Neuronal stem cell (in vitro differentiated cells): ENCODE results near the gene MAST4.

Source experiments
- DNase-seq: peaks from one replicate; pipeline ENCODE4 v3.0.0-alpha.2; 2013; ENCODE audit warnings: low spot score
- H2AFZ ChIP-seq: one replicate; pipeline ENCODE4 v1.6.1; 2013; ENCODE audit warnings: mild to moderate bottlenecking, low read length, inconsistent platforms
- H2AK5ac ChIP-seq: 2 replicates; pipeline ENCODE4 v1.6.1; 2013; ENCODE audit warnings: low read depth, mild to moderate bottlenecking, inconsistent platforms, low read length, moderate library complexity, mixed read lengths
- H2BK120ac ChIP-seq: 2 replicates; pipeline ENCODE4 v1.6.1; 2013; ENCODE audit warnings: low read depth, mild to moderate bottlenecking, inconsistent platforms, low read length, moderate library complexity, mixed read lengths
- H2BK12ac ChIP-seq: one replicate; pipeline ENCODE4 v1.6.1; 2013; ENCODE audit warnings: low read length, inconsistent platforms
- H2BK15ac ChIP-seq: 2 replicates; pipeline ENCODE4 v1.6.1; 2013; ENCODE audit warnings: mild to moderate bottlenecking, low read length, inconsistent platforms, mixed read lengths
- H2BK5ac ChIP-seq: one replicate; pipeline ENCODE4 v1.6.1; 2013; ENCODE audit warnings: inconsistent platforms, mild to moderate bottlenecking, low read length, moderate library complexity
- H3K14ac ChIP-seq: one replicate; pipeline ENCODE4 v1.6.1; 2013; ENCODE audit warnings: low read length, inconsistent platforms
- H3K18ac ChIP-seq: 2 replicates; pipeline ENCODE4 v1.6.1; 2013; ENCODE audit warnings: low read length, inconsistent platforms
- H3K23ac ChIP-seq: 2 replicates; pipeline ENCODE4 v1.6.1; 2013; ENCODE audit warnings: low read depth, mild to moderate bottlenecking, mixed read lengths, low read length, inconsistent platforms; ENCODE audit not compliant: poor library complexity
- H3K27ac ChIP-seq: replicated peaks from 3 replicates; pipeline ENCODE4 v1.5.1; 2013; ENCODE audit warnings: low read length, inconsistent platforms
- H3K27me3 ChIP-seq, 3 experiments: 2 replicates each; pipeline ENCODE4 v1.6.1; 2013; ENCODE audit warnings: low read length in 3 of 3, mild to moderate bottlenecking in 2 of 3, inconsistent platforms in 1 of 3, low read depth in 1 of 3, mixed read lengths in 1 of 3, moderate library complexity in 1 of 3; ENCODE audit not compliant: control insufficient read depth in 3 of 3, insufficient read depth in 3 of 3
- H3K36me3 ChIP-seq, 2 donors: replicated peaks in 1 of 2; 2 replicates each; pipeline ENCODE4 v1.6.1; 2013; ENCODE audit warnings: low read length in 2 of 2; ENCODE audit not compliant: control insufficient read depth in 2 of 2, insufficient read depth in 2 of 2
- H3K4ac ChIP-seq: 2 replicates; pipeline ENCODE4 v1.6.1; 2013; ENCODE audit warnings: inconsistent platforms, mild to moderate bottlenecking, low read length, moderate library complexity
- H3K4me1 ChIP-seq, 2 donors: 1 replicate in 1 of 2; 2 replicates in 1 of 2; pipeline ENCODE4 v1.6.1; 2013; ENCODE audit warnings: low read length in 2 of 2, low read depth in 1 of 2; ENCODE audit not compliant: control insufficient read depth in 2 of 2, insufficient read depth in 1 of 2
- H3K4me2 ChIP-seq: one replicate; pipeline ENCODE4 v1.6.1; 2013; ENCODE audit warnings: mild to moderate bottlenecking, low read length, inconsistent platforms; ENCODE audit not compliant: insufficient read depth, poor library complexity, severe bottlenecking
- H3K4me3 ChIP-seq, 2 donors: 2 replicates each; pipeline ENCODE4 v1.5.1; 2013; ENCODE audit warnings: low read length in 2 of 2, mild to moderate bottlenecking in 2 of 2, inconsistent platforms in 1 of 2, moderate library complexity in 1 of 2
- H3K79me1 ChIP-seq: one replicate; pipeline ENCODE4 v1.6.1; 2013; ENCODE audit warnings: low read depth, mild to moderate bottlenecking, inconsistent platforms, low read length, moderate library complexity
- H3K9ac ChIP-seq: one replicate; pipeline ENCODE4 v1.6.1; 2013; ENCODE audit warnings: mild to moderate bottlenecking, low read depth, low read length, inconsistent platforms; ENCODE audit not compliant: poor library complexity
- H3K9me3 ChIP-seq, 2 donors: replicated peaks in 1 of 2; 2 replicates each; pipeline versions ENCODE3 to v1.6.1; 2013; ENCODE audit warnings: low read length in 2 of 2, mild to moderate bottlenecking in 2 of 2, inconsistent platforms in 1 of 2, low read depth in 1 of 2, mixed read lengths in 1 of 2, moderate library complexity in 1 of 2; ENCODE audit not compliant: control insufficient read depth in 2 of 2, insufficient read depth in 1 of 2
- H4K8ac ChIP-seq: one replicate; pipeline ENCODE4 v1.6.1; 2013; ENCODE audit warnings: low read depth, mild to moderate bottlenecking, inconsistent platforms, low read length, moderate library complexity
- H4K91ac ChIP-seq: one replicate; pipeline ENCODE4 v1.6.1; 2013; ENCODE audit warnings: low read length, low read depth, mild to moderate bottlenecking, inconsistent platforms; ENCODE audit not compliant: poor library complexity
- WGBS, 2 donors: extraction: QIAGEN DNeasy Blood & Tissue Kit; methylation state at CpG; one replicate each; pipeline ENCODE4 v1.1.7; 2013; ENCODE audit warnings: missing lambda C conversion rate in 2 of 2, mixed read lengths in 1 of 2; ENCODE audit not compliant: insufficient read length in 2 of 2, insufficient replicate concordance in 1 of 2; ENCODE audit errors: extremely low coverage in 2 of 2; 5-methylcytosine and 5-hydroxymethylcytosine counted together

MAST4 gene

DNA sequence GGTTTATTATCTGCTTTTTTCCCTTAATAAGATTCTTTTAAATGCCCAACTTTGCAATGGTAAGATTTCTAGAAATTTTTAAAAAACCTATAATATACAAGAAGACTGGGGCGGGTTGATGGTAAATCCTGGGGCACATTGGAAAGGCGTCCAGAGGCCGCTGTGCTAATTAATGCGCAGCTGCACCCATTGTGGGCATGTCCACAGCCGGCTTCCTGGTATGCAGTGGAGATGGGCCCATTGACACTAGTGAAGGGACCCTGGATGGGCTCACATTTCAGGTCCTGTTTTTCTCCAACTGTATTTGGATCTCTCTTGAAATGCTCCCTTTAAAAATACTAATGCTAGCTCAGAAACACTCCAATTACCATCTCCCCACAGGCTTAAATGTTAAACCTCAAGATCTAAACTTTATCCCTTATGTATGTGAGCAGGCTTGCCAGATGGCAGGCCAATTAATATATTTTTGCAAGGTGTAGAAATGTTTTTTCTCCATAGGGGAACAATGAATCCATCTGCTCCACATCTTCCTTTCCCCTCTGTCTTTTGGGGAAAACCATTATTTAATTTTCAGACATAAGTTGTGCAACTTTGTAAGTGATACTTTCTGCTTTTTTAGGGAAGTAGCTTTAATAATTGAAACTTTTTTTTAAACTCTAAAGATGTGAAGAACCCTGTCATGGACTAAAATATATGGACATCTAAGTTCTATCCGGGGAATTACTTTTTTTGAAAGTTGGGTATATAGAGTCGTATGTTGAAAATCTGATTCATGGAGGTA is 423.1 kb downstream of the MAST4 start:
- Histone ChIP-seq H3K9ac (no peak overlapping the region), H3K4ac (no peak overlapping the region), H4K91ac (no peak overlapping the region), H2BK120ac (no peak overlapping the region), H3K18ac (no peak overlapping the region), H2BK5ac (no peak overlapping the region), H3K23ac (no peak overlapping the region), H2AK5ac (no peak overlapping the region), H2BK15ac (no peak overlapping the region), H4K8ac (no peak overlapping the region), H2BK12ac (no peak overlapping the region), H3K79me1 (no peaks in the 10 kb centered on the region), H3K27me3 (no peaks in the 10 kb centered on the region), H3K9me3 (no peaks in the 10 kb centered on the region), H3K4me1 (peaks cover 2 to 3% of the 10 kb centered on the region in 2 donors), H3K27ac (no peak overlapping the region), H3K36me3 (no peaks in the 10 kb centered on the region), H2AFZ (no peak overlapping the region), H3K4me3 (no peak overlapping the region), H3K4me2 (no peak overlapping the region), H3K14ac (no peak overlapping the region)
- no CpG with 5 or more reads among the region's 7 CpGs for WGBS, 2 donors
- DNase-seq = no peak

DNA sequence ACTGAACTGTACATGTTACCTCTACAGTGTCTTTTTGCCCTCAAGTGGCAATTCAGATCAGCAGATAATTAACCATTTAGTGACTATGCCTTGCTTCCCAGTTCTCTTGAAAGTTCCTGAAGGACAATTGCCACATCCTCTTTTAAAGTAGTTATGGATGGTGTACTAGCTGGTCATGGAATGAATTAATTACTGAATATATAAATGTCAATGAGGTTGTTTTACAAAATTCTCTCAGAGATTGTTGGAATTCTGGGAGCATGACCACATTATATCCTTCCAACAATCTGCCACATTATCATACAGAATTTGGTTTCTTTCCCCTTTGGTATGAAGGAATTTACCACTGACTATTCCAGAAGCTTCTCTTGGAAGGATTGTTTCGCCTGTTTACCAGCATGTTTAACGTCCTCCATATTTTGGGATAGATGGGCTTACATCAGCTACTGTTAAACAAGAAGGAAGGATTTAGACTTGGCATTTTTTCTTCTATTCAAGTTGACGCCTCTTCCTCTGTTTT is 424.0 kb downstream of the MAST4 start:
- Histone ChIP-seq H2AK5ac (no peak overlapping the region), H3K27me3 (no peaks in the 10 kb centered on the region), H3K79me1 (no peaks in the 10 kb centered on the region), H2BK15ac (no peak overlapping the region), H2BK12ac (no peak overlapping the region), H3K18ac (no peak overlapping the region), H3K4me2 (no peak overlapping the region), H3K4me3 (no peak overlapping the region), H4K8ac (no peak overlapping the region), H3K4me1 (peaks cover 2 to 3% of the 10 kb centered on the region in 2 donors), H2BK5ac (no peak overlapping the region), H3K14ac (no peak overlapping the region), H3K36me3 (no peaks in the 10 kb centered on the region), H3K9ac (no peak overlapping the region), H2BK120ac (no peak overlapping the region), H3K23ac (no peak overlapping the region), H3K4ac (no peak overlapping the region), H2AFZ (no peak overlapping the region), H3K9me3 (no peaks in the 10 kb centered on the region), H3K27ac (no peak overlapping the region), H4K91ac (no peak overlapping the region)
- WGBS, 2 donors = no CpG with 5 or more reads among the region's 3 CpGs
- no peak for DNase-seq

DNA sequence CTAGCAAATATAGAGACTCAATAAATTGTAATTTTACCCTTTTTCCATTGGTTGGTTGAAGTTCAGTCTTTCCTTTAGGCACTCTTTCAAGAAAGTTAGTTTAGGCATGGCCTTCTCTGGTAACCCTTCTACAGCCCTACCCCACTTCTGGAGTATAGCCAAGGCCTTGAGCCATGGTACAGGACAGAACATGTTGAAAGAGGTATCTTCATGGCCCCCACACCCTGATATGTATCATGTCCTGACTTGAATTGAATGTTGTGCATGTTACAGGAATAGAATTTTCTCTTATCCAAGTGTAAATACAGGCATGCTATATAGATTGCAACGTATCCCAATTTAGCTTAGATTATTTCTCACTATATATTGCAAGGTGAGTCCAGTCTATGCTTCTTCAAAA is 424.8 kb downstream of the MAST4 start:
- no peak overlapping the region for H2BK15ac ChIP-seq
- H3K18ac ChIP-seq = no peak overlapping the region
- H4K8ac ChIP-seq = no peak overlapping the region
- H3K4me2 ChIP-seq = no peak overlapping the region
- H2BK120ac ChIP-seq = no peak overlapping the region
- peaks cover 2 to 3% of the 10 kb centered on the region in 2 donors for H3K4me1 ChIP-seq
- no peak overlapping the region for H3K4me3 ChIP-seq
- no peak overlapping the region for H2AFZ ChIP-seq
- no peak overlapping the region for H4K91ac ChIP-seq
- H3K9ac ChIP-seq = no peak overlapping the region
- no peak overlapping the region for H2BK12ac ChIP-seq
- no peak overlapping the region for H3K4ac ChIP-seq
- no peak overlapping the region for H3K27ac ChIP-seq
- no peaks in the 10 kb centered on the region for H3K27me3 ChIP-seq
- H3K14ac ChIP-seq = no peak overlapping the region
- no peak for DNase-seq
- no CpG with 5 or more reads among the region's 1 CpG for WGBS, 2 donors
- H2AK5ac ChIP-seq = no peak overlapping the region
- no peaks in the 10 kb centered on the region for H3K79me1 ChIP-seq
- no peak overlapping the region for H2BK5ac ChIP-seq
- no peaks in the 10 kb centered on the region for H3K36me3 ChIP-seq
- no peaks in the 10 kb centered on the region for H3K9me3 ChIP-seq
- no peak overlapping the region for H3K23ac ChIP-seq

DNA sequence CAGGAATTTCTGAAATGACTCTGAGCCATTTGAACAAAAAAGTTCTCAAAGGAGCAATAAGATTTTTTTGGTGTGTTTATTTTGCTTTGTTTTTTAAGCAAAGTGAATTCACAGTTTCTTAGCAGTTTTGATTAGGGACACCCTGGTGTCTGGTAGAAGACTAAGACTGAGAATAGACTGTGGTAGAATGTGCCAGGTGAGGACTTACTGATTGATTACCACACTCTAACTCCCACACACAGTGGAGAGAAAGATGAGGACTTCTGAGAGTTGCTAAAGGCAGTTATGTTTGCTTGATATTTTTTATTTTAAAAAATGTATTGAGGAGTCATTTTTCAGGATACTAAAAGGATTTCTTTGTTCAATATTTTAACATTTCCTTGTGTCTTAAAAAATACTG is 425.3 kb downstream of the MAST4 start:
- Histone ChIP-seq H3K4ac (no peak overlapping the region), H3K9me3 (no peaks in the 10 kb centered on the region), H2BK12ac (no peak overlapping the region), H3K4me2 (no peak overlapping the region), H4K91ac (no peak overlapping the region), H3K14ac (no peak overlapping the region), H3K36me3 (no peaks in the 10 kb centered on the region), H3K4me3 (no peak overlapping the region), H2BK15ac (no peak overlapping the region), H2BK5ac (no peak overlapping the region), H2AK5ac (no peak overlapping the region), H4K8ac (no peak overlapping the region), H3K9ac (no peak overlapping the region), H3K18ac (no peak overlapping the region), H3K27ac (no peak overlapping the region), H3K27me3 (no peaks in the 10 kb centered on the region), H3K23ac (no peak overlapping the region), H3K79me1 (no peaks in the 10 kb centered on the region), H3K4me1 (peaks cover 2 to 3% of the 10 kb centered on the region in 2 donors), H2BK120ac (no peak overlapping the region), H2AFZ (no peak overlapping the region)
- no peak for DNase-seq
